ENCODE data around the gene FAM72B. TPM values are rescaled to one million over a fixed set of nuclear protein-coding genes. Genes with fewer than 3 reads are reported as not detected.
"Not testable (repeated sequence)": the region's sequence is repeated elsewhere in the genome, so short reads cannot be mapped to it uniquely, and the experiment has no call there.

Gene FAM72B
- total RNA-seq, 1 donor from 2014 or later: 1.7 TPM

DNA sequence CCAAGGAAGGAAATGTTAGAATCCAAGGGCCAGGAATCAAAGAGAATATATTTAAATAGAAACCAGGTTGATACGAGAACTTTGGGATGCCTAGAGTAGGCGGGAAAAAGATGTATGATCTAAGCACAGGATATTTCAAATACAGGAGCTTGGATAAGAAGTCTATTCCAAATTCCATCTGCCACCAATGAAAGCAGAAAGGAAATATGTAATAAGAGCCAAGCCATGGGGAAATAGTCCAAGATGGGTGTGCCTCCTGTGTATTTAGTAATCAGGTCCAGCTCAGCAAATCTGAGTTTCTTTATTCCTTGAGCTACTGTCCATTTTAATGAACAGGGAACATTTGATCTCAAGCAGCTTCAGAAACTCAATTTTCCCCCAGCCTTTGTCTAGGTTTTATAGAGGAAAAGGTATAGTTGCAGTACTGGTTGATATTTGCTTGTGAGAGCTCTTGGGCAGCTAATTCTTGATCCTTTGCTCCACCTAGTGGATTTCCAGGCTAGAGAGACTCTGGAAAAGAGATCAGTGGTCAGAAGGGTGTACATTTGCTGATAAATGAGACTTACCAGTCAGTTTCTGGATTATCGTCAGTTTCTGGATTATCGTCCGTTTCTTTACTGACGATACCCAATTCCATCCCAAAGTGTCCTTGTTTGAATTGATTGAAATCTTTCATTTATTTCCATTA is 28.3 kb downstream of the FAM72B start:
- H3K27me3 ChIP-seq; H3K27ac ChIP-seq; DNase-seq (ENCODE audit: extremely low spot score in 2 of 2); intact Hi-C loops (cut with DNase I); H3K4me1 ChIP-seq; H3K36me3 ChIP-seq; H3K9me3 ChIP-seq; H3K4me3 ChIP-seq: not testable (repeated sequence)

DNA sequence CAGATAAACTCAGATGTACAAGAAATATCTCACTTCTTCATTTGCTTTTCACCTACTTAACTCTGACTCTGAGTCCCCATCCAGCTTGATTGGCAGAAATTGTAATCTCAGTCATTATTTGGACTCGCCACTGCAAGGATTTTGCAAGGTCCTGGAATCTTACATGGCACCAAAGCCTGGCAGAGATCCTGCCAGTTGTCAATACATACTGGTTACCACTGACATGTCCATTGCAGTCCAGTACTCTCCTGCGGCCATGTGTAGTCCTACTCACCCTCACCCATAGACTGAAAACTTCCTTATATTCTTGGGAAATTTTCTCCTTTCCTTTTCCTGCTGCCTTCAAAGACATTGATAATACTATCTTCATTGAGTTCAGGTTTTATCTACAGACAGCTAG is 29.3 kb downstream of the FAM72B start:
- H3K9me3 ChIP-seq; H3K4me3 ChIP-seq; DNase-seq (ENCODE audit: extremely low spot score in 2 of 2); H3K27ac ChIP-seq; intact Hi-C loops (cut with DNase I); H3K27me3 ChIP-seq; H3K36me3 ChIP-seq; H3K4me1 ChIP-seq: not testable (repeated sequence)

GRCh38 chr1:121152788-121153187 is 31.4 kb downstream of the FAM72B start:
- H3K36me3 ChIP-seq; H3K27me3 ChIP-seq; H3K9me3 ChIP-seq; H3K4me3 ChIP-seq; DNase-seq (ENCODE audit: extremely low spot score in 2 of 2); H3K4me1 ChIP-seq; intact Hi-C loops (cut with DNase I); H3K27ac ChIP-seq: not testable (repeated sequence)

- H3K27me3 ChIP-seq; H3K9me3 ChIP-seq; intact Hi-C loops (cut with DNase I): not testable (repeated sequence)
Measured at GRCh38 chr1:121151294-121151693, 32.8 kb downstream of the FAM72B start.

DNA sequence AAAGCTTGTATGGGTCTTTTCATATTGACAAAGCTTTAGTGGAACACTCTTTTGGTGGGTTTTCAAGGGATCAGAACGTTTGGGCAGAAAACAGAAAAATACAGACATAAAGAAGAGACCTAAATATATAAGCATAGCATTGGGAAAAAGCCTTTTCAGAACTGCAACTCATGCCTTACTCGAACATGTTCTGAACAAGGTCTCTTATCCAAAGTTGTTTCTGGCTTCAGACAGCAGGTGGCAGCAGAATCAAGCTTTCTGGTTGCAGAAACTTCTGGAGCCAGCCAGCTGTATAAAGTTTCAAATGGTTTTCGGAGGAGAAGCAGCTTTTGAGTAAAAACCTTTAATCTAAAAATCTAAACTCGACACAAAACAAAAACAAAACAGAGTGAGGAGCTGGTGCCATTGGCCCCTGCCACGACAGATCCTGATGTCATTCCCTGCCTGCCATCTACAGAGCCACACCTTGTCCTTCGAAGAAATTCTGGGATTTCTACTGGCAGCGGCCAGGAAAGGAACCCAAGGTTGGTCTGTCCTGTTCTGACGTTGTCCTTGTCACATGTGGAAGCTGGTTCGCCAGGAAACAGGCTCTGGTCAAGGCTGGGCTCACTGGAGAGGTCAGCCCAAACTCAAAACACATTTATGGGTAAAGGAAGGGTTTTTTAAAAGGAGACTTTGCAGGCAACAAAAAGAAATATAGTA is 35.5 kb downstream of the FAM72B start:
- DNase-seq (ENCODE audit: extremely low spot score in 2 of 2); intact Hi-C loops (cut with DNase I); H3K27me3 ChIP-seq; H3K9me3 ChIP-seq; H3K4me1 ChIP-seq; H3K4me3 ChIP-seq; H3K27ac ChIP-seq; H3K36me3 ChIP-seq: not testable (repeated sequence)

More at GRCh38 chr1:121151294-121151693, 32.8 kb downstream of the FAM72B start:
- H3K36me3 ChIP-seq; H3K4me1 ChIP-seq; H3K4me3 ChIP-seq; H3K27ac ChIP-seq; DNase-seq (ENCODE audit: extremely low spot score in 2 of 2): not testable (repeated sequence)

- H3K27ac ChIP-seq; H3K4me3 ChIP-seq; H3K9me3 ChIP-seq; H3K4me1 ChIP-seq; intact Hi-C loops (cut with DNase I); H3K36me3 ChIP-seq; DNase-seq (ENCODE audit: extremely low spot score in 2 of 2); H3K27me3 ChIP-seq: not testable (repeated sequence)
Measured at GRCh38 chr1:121140393-121140792, 43.7 kb downstream of the FAM72B start.

GRCh38 chr1:121131494-121131893 is 52.6 kb downstream of the FAM72B start:
- DNase-seq (ENCODE audit: extremely low spot score in 2 of 2); H3K27me3 ChIP-seq; H3K4me3 ChIP-seq; H3K27ac ChIP-seq; H3K4me1 ChIP-seq; H3K36me3 ChIP-seq; H3K9me3 ChIP-seq; intact Hi-C loops (cut with DNase I): not testable (repeated sequence)

- peak overlapping the region; percentile 33 to 47 for H3K4me3 ChIP-seq
- DNase-seq (ENCODE audit: extremely low spot score in 2 of 2); intact Hi-C loops (cut with DNase I); H3K4me1 ChIP-seq; H3K36me3 ChIP-seq; H3K9me3 ChIP-seq; H3K27me3 ChIP-seq: not testable (repeated sequence)
- peak overlapping the region; percentile 72 for H3K27ac ChIP-seq
Measured at GRCh38 chr1:121118480-121118824, 65.7 kb downstream of the FAM72B start.

Other genes starting within 250 kb of the FAM72B start
- 23.8 TPM for gene SRGAP2C, start 635 bp upstream of the FAM72B start, total RNA-seq

Measured in vagina (tissue), 2 donors.